ENCODE measurements around the gene ARMH2. TPM values are rescaled to one million over a fixed set of nuclear protein-coding genes. Genes with fewer than 3 reads are reported as not detected.

ARMH2 gene
- total RNA-seq, 4 donors from 2014 or later = not detected

DNA sequence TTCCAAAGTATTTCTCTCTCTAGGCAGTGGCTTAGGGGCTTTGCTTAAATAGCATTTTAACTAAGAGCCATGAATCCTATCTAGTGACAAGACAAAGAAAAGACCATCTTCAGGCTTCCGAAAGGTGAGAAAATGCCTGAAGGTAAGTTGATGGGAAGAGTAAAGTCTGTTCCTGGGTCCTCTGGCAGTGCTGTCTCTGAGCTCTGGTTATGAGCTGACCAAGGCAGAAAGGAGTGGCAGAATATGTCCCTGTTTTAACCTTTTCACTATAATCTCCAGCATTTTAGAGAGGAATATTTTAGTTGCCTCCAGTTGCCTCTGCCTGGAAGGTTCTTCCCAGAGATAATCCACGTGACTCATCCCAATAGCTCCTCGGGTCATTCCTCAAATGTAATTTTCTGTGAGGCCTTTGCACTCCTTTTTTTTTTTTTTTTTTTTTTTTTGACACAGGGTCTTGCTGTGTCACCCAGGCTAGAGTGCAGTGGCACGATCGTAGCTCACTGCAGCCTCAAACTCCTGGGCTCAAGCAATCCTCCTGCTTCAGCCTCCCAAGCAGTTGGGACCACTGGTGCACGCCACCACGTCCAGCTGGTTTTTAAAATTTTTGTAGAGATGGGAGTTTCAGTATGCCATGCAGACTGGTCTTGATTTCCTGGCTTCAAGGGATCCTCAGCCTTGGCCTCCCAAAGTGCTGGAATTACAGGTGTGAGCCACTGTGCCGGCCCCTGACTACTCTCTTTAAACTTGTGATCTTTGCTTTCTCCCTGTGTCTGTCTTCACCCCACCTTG, 3.7 kb upstream of the ARMH2 start:
- H3K4me3 ChIP-seq = no peak overlapping the region
- no peaks in the 10 kb centered on the region for H3K36me3 ChIP-seq
- no peaks in the 10 kb centered on the region for H3K9me3 ChIP-seq

GRCh38 chr6:24799541-24799915, 811 bp upstream of the ARMH2 start:
- no peak for DNase-seq
- Histone ChIP-seq H3K4me3 (no peak overlapping the region), H3K9me3 (no peaks in the 10 kb centered on the region), H3K36me3 (no peaks in the 10 kb centered on the region), H3K4me1 (peaks cover 0 to 10% (median 0%) of the 10 kb centered on the region in 3 donors), H3K27ac (no peak overlapping the region), H3K27me3 (no peaks in the 10 kb centered on the region)
- TF ChIP-seq, protein P1, sequence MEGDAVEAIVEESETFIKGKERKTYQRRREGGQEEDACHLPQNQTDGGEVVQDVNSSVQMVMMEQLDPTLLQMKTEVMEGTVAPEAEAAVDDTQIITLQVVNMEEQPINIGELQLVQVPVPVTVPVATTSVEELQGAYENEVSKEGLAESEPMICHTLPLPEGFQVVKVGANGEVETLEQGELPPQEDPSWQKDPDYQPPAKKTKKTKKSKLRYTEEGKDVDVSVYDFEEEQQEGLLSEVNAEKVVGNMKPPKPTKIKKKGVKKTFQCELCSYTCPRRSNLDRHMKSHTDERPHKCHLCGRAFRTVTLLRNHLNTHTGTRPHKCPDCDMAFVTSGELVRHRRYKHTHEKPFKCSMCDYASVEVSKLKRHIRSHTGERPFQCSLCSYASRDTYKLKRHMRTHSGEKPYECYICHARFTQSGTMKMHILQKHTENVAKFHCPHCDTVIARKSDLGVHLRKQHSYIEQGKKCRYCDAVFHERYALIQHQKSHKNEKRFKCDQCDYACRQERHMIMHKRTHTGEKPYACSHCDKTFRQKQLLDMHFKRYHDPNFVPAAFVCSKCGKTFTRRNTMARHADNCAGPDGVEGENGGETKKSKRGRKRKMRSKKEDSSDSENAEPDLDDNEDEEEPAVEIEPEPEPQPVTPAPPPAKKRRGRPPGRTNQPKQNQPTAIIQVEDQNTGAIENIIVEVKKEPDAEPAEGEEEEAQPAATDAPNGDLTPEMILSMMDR (IDR thresholded peaks at IDR 0.05) = no peak
- intact Hi-C loops (cut with DNase I) = no loop called here
- WGBS, 2 donors = 81 to 100% methylated on average over 1 of the region's 1 CpG

More for the DNA sequence above, 3.7 kb upstream of the ARMH2 start:
- no peak for DNase-seq
- Histone ChIP-seq H3K27ac (no peak overlapping the region), H3K27me3 (no peaks in the 10 kb centered on the region), H3K4me1 (peaks cover 0 to 6% (median 0%) of the 10 kb centered on the region in 3 donors)
- 74 to 84% methylated on average over 8 of the region's 8 CpGs for WGBS, 2 donors
- no peak for TF ChIP-seq POLR2A (IDR thresholded peaks at IDR 0.05)
- TF ChIP-seq, protein P1 (IDR thresholded peaks at IDR 0.05) = no peak
- intact Hi-C loops (cut with DNase I) = no loop called here

- TF ChIP-seq, protein P1 (IDR thresholded peaks at IDR 0.05) = no peak
- TF ChIP-seq POLR2A (IDR thresholded peaks at IDR 0.05) = no peak
- intact Hi-C loops (cut with DNase I) = no loop called here
- no peak for DNase-seq
- peak overlapping the region in 1 of 4 donors; percentile 17 for H3K4me3 ChIP-seq
- no peaks in the 10 kb centered on the region for H3K27me3 ChIP-seq
- H3K9me3 ChIP-seq = no peaks in the 10 kb centered on the region
- H3K27ac ChIP-seq = no peak overlapping the region
- 74 to 75% methylated on average over 5 to 6 of the region's 6 CpGs for WGBS, 2 donors
- peaks cover 0 to 10% (median 0%) of the 10 kb centered on the region in 3 donors for H3K4me1 ChIP-seq
- no peaks in the 10 kb centered on the region for H3K36me3 ChIP-seq
These were observed 1.0 kb downstream of the ARMH2 start for GRCh38 chr6:24797596-24798216.

DNA sequence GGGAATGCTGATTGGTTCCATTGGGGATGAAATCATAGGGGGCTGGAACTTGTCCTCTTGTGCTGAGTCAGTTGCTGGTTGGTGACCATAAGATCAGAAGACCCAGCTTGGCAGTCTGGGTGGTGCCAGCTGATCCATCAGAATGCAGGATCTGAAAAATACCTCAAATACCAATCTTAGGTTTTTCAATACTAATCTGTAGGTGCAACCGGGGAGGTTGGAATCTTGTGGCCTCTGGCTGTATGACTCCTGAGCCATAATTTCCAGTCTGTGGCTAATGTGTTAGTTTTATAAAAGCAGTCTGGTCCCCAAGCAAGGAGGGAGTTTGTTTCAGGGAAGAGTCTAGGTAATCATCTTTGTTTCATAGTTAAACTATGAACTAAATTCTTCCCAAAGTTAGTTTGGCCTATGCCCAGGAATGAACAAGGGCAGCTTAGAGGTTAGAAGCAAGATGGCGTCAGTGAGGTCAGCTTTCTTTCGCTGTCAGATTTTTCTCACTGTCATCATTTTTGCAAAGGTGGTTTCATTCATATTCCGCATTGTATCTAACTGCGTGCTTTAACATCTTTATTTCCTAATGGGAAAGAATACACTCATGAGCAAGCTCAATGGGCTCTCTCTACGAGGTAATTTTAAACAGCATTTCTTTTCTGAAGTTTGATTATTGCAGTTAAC, 2.0 kb downstream of the ARMH2 start:
- TF ChIP-seq, protein P1 (IDR thresholded peaks at IDR 0.05) = no peak
- no peak for TF ChIP-seq POLR2A (IDR thresholded peaks at IDR 0.05)
- 85 to 90% methylated on average over 6 of the region's 6 CpGs for WGBS, 2 donors
- Histone ChIP-seq H3K27ac (no peak overlapping the region), H3K4me3 (no peak overlapping the region), H3K27me3 (no peaks in the 10 kb centered on the region), H3K4me1 (peaks cover 0 to 10% (median 0%) of the 10 kb centered on the region in 3 donors), H3K9me3 (no peaks in the 10 kb centered on the region), H3K36me3 (no peaks in the 10 kb centered on the region)
- intact Hi-C loops (cut with DNase I) = no loop called here
- no peak for DNase-seq

DNA sequence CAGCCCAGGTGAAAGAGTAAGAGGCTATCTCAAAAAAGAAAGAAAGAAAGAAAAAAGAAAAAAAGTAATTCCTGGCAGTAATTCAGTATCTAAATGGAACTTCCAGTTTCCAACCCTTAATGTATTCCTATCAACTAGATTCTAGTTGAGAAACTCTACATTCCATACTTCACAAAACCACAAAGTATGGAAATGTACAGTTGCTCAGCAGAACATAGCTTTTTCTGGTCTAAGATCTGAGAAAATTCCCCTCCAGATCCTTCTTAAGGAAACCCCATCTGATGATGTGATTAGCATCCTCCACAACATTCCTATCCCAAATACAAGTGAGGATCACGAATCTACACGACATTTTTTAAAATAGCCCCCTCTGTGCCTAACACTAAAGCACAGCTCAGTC, 3.6 kb downstream of the ARMH2 start:
- Histone ChIP-seq H3K27me3 (no peaks in the 10 kb centered on the region), H3K9me3 (no peaks in the 10 kb centered on the region), H3K27ac (no peak overlapping the region), H3K36me3 (no peaks in the 10 kb centered on the region), H3K4me1 (peaks cover 0 to 10% (median 0%) of the 10 kb centered on the region in 3 donors), H3K4me3 (no peak overlapping the region)
- intact Hi-C loops (cut with DNase I) = no loop called here
- DNase-seq = no peak
- 80 to 94% methylated on average over 2 of the region's 2 CpGs for WGBS, 2 donors
- TF ChIP-seq POLR2A (IDR thresholded peaks at IDR 0.05) = no peak
- TF ChIP-seq, protein P1 (IDR thresholded peaks at IDR 0.05) = no peak

All from esophagus squamous epithelium (tissue), 5 donors.